HG03521 (cell line): Measurements from ENCODE around the gene TP63.
A peak's percentile ranks its signal among the peaks of the same experiment; 100 is the strongest.
"Not testable (repeated sequence)": the region's sequence is repeated elsewhere in the genome, so short reads cannot be mapped to it uniquely, and the experiment has no call there.

Source experiments
- ATAC-seq: cut with Tn5 transposase; IDR thresholded peaks from one replicate; pipeline ENCODE4 v1.9.1; 2021; ENCODE audit warnings: mild to moderate bottlenecking, moderate library complexity; ENCODE audit not compliant: unreplicated experiment

Gene TP63

DNA sequence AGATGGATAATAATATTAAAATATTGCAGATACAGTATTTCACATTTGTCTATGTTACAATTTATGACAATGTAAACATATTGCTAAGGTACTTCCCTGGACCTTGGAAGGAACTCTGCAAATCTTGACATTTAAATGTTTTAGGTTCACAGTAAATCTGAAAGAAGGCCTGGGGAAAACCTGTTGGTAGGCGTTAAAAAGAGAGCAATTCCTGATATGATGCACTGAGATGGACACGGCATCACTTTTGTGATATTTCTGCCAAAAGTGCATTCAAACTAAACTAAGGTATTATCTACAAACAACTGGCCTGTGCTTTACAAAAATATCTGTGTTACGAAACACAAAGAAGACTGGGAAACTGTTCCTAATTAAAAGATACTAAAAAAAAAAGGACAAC lies 6.1 kb upstream of the TP63 start:
- ATAC-seq, result no peak

DNA sequence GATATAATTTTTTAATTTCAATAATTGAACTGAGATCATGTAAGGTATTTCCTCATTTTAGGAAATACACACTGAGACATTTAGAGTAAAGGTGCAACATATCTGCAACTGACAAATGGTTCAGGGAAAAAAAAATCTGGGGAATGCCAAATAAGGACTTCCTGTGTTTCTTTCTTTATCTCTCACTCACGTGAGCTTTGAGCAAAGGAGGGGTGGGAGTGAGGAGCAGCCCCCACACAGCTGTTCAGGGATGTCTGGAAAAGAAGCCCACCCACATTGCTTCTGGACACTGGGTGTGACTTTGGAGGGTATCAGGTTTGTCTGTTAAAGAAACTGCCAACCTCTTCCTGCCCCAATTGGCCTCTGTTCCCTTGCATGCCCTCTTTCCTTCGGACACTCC lies 5.6 kb upstream of the TP63 start:
- ATAC-seq, result no peak

DNA sequence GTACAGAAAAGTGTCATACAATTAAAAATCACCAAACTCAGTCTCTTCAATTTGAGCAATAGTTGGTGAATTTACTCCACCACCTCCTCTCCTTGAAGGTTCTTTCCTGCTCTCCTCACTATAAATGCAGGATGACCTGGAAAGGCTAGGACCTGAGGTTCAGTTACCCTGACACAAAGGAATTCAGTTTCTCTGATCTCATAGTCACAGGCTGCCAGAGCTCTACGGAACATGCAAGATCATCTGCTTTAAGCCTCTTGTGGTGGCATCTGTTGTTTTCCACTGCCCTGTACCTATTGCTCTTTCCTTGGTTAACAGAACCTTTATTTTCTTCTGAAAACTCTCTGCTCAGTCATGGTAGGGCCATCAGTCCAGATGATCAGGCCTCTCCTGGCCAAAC lies 4.9 kb upstream of the TP63 start:
- no peak for ATAC-seq

- ATAC-seq, result no peak
Observed at GRCh38 chr3:189629803-189630455, 1.3 kb upstream of the TP63 start.

- no peak for ATAC-seq
Observed at GRCh38 chr3:189630767-189631372, 319 bp upstream of the TP63 start.

DNA sequence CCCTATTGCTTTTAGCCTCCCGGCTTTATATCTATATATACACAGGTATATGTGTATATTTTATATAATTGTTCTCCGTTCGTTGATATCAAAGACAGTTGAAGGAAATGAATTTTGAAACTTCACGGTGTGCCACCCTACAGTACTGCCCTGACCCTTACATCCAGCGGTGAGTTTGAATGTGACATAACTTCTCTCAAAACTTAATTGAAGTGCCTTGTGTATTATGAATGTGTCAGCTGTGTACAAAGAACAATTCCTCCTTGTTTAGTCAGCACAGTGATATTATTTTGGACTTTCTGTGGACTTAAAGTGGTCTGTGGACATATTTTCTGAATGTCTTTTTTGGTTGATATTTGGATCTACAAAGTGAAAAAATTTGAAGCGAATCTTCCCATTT lies 220 bp downstream of the TP63 start:
- no peak for ATAC-seq

DNA sequence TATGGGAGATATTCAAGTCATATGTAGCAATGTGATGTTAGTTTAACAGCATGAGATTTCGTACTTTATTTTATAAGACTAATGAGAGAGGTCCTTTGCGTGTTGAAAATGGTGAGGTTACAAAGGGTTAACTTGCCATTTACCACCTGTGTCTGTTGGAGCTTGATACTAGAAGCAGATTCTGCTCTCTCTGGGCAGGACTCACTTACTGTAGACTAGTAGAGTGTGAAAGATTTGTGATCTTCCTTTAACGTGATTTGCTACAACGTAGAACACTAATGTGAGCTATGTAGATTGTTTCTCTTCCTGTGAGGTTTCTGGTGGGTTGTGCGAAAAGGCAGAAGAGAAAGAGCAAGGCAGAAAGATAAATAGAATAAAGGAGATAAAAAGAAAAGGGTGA lies 1.1 kb downstream of the TP63 start:
- ATAC-seq, result no peak

GRCh38 chr3:189635339-189635738 lies 4.2 kb downstream of the TP63 start:
- no peak for ATAC-seq

DNA sequence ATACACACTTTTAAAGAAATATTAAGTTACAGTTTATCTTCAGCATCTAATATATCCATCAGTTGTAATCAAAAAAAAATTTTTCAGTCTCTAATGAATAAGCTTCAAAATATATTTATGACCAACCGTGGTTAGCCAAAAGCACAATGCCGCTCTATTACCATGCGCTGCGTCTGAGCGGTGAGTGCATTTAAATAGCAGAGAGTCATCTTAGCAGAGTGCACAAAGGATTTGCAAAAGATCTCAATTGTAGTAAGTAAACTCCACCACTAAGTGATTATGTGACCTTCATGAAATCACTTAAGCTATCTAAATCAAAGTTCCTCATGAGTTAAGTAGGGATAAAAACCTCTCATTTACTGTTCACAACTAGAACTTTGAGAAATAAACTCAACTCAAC lies 4.9 kb downstream of the TP63 start:
- no peak for ATAC-seq

GRCh38 chr3:189637750-189638149 lies 6.6 kb downstream of the TP63 start:
- no peak for ATAC-seq

DNA sequence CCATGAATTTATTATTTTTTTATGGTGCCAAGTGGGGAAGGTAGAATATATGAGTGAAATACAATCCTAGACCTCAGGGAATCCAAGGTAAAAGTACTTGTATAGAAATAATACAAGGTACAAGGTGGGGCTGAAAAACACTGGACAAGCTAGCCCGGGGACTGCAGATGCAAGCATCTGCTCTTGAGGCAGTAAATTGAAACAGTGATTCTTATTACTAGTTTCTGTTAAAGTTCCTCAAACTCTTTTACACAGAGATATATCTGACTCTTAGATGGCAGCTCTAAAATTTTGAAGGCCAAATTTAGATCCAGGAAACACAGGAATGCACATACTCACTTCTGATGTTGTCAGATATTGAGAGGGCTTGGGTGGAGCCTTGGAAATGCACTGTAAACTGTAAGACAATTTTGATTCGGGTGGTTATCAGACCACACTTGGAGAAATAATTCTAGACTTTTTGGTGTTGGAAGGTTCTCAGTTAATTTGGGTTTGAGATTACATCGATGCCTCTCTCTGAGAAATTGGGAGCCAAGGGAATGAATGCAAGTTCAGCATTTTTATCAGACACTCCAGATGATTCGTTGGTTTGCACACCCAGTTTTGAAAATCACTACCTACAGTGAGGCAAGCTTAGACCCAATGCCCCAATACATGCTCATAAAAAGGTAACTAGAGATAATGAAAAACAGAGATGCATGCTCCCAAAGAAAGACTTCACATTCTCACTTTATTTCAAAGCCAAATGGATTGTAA lies 7.3 kb downstream of the TP63 start:
- no peak for ATAC-seq

- ATAC-seq, result no peak
Observed at GRCh38 chr3:189641776-189642175, 10.6 kb downstream of the TP63 start.

GRCh38 chr3:189646853-189647542 lies 15.8 kb downstream of the TP63 start:
- ATAC-seq, result no peak

DNA sequence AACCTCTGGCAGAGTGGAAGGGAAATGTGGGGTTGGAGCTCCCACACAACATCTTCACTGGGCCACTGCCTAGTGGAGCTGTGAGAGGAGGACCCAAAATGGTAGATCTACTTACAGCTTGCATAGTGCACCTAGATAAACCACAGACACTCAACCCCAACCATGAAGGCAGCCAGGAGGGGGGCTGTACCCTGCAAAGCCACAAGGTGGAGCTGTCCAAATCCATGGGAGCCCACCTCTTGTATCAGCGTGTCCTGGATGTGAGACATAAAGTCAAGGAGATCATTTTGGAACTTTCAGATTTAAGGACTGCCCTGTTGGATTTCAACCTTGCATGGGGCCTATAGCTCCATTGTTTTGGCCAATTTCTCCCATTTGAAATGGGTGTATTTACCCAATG lies 20.9 kb downstream of the TP63 start:
- ATAC-seq, result no peak

DNA sequence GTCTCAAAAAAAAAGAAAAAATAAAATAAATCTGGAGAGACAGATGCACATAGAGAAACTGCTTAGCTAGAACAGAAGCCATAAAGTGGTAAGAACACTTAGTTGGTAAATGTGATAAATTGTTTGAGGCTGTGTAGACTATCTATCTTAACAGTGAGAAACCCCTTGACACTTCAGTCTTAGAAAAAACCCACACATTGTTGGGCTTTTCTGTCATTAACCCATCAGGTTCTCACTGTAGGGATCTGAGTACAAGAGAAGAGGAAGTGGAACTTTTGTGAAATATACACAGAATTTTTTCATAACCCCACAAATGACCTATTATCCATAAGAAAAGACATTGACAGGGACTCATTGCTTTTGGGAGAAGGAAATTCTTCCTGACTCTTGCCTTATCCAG lies 24.4 kb downstream of the TP63 start:
- ATAC-seq, result no peak

GRCh38 chr3:189659571-189659970 lies 28.4 kb downstream of the TP63 start:
- ATAC-seq, result no peak

- no peak for ATAC-seq
Observed at GRCh38 chr3:189664311-189664710, 33.1 kb downstream of the TP63 start.

GRCh38 chr3:189672346-189672745 lies 41.2 kb downstream of the TP63 start:
- not testable (repeated sequence) for ATAC-seq

- ATAC-seq, result peak; percentile 67
Observed at GRCh38 chr3:189673535-189673934, 42.3 kb downstream of the TP63 start.

GRCh38 chr3:189674249-189674913 lies 43.2 kb downstream of the TP63 start:
- ATAC-seq, result no peak

- ATAC-seq, result peak; percentile 50
Observed at GRCh38 chr3:189677667-189678066, 46.5 kb downstream of the TP63 start.
